HG03571 (cell line): ENCODE data around the gene DRGX.

ENCODE experiments used
- ATAC-seq: cut with Tn5 transposase; IDR thresholded peaks from one replicate; pipeline ENCODE4 v1.9.1; 2021; ENCODE audit not compliant: unreplicated experiment

The DRGX gene

GRCh38 chr10:49363309-49364031 lies 32.4 kb downstream of the DRGX start:
- ATAC-seq: no peak

DNA sequence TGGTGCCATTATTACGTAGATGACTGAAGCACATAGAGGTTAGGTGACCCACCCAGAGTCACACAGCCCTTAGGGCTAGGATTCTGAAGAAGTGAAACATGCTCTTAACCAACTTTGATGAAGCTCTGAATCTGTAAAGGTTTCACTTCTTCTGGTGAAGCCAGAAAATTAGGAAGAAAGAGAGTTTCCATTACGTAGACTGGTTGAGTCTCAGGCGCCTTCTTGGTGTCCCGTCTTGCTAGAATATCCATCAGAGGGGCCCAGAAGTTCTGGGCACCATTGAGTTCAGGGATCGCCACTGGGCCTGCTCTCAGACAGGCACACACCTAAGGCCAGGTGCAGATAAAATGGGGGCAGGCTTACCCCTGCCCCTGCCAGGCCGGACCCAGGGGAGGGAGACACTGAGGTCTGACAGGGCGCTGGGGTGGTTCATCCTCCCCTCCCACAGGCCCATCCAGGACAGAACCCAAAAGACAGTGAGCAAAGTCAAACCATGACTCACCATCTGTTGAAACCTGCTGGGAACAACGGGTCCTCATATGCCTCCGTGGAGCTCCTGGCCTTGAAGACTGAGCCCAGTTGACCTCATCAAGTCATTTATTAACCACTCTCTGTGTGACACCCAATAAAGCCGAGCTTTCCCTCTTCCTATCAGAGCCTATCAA lies 33.2 kb downstream of the DRGX start:
- peak; percentile 82 for ATAC-seq

DNA sequence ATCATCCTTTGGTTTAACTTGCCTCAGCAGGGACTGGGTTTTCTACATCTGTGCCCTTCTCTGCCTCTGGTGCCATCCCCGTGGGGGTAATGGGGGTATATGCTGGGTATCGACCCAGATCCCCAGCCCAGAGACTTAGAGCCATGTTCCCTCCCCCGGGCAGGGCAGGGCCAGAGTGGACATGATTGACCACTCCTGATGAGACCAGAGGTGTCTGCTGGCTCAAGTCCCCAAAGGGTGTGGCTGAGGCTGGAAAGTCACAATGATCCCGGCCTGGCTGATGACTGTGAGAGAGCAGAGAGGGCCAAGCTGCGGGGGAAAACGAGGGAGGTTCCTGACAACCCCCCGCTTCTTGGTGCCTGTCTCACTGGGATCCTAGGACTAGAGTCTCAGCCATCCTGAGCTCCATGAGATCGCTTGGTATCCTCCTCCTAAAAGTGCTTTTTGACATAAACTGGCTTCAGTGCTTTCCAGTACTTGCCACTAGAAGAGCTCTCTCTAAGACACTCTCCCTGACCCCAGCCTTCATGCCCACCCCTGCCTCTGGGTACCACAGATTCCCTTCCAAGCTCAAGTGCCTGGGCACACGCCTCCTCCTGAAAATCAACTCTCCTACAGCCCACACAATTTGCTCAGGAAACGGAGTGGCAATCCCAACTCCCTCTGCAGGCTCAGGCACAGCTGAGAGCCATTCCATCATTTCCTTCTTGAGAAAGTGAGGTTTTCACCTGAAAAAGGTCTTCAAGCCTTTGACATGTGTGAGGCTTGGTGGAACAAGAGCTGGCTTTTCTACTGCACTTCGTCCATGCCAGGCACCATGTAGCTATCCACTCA lies 33.9 kb downstream of the DRGX start:
- no peak for ATAC-seq

DNA sequence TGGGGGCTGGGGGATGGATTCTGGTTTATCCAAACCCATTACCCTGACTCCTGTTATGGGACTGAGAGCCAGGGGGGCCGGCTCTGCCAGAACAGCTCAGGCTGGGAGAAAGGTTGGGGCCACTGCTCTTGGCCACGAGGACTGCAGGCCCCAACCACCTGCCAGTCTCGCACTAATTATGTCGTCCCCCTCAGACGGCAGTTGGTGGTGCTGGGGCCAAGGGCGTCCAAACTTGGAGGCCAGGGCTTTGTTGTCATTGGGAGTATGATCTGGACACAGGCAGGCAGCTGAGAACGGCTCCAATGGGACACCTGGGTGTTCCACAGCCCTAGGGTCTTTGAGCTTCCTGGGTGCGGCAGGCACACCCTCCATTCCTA lies 34.7 kb downstream of the DRGX start:
- ATAC-seq: no peak

DNA sequence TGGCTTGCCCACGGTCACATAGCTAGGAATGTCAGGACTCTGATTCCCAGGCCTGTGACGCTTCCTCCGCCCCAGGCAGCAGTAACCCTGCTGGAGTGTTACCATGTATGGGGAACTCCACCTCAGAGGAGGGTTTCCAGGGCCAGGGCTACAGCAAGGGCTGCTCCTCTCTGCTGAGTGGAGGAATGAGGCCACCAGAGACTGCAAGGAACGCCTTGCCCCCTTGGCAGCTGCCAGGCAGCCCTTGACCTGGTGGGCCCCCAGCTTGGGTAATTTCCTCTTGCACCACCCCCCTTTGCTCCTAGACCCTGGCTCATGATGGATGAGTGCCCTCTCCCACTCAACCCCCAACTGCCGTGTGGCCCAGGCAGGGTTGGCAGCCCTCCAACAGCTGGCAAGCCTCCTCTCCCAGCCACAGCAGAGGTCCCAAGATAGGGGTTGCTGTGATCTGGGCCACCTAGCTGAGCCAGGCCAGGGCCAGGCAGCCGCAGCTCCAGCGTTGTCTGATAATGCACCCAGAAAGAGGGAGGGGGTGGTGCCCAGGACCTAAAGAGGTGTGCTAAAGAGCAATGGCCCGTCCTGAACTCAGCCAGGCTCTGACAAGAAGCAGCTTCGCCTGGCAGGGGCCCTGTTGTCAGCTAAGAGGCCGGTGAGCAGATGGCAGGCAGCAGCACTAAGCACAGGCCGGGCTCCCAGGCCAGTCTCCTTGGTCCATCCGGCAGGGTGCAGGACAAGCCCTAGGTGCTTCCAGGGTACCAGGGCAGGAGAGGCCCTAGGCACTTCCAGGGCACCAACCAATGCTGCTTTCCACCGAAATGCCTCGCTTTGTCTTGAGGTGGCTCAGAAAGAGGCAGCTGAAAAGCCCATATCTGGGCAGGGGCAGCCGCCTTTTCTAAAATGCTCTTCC lies 35.4 kb downstream of the DRGX start:
- no peak for ATAC-seq

DNA sequence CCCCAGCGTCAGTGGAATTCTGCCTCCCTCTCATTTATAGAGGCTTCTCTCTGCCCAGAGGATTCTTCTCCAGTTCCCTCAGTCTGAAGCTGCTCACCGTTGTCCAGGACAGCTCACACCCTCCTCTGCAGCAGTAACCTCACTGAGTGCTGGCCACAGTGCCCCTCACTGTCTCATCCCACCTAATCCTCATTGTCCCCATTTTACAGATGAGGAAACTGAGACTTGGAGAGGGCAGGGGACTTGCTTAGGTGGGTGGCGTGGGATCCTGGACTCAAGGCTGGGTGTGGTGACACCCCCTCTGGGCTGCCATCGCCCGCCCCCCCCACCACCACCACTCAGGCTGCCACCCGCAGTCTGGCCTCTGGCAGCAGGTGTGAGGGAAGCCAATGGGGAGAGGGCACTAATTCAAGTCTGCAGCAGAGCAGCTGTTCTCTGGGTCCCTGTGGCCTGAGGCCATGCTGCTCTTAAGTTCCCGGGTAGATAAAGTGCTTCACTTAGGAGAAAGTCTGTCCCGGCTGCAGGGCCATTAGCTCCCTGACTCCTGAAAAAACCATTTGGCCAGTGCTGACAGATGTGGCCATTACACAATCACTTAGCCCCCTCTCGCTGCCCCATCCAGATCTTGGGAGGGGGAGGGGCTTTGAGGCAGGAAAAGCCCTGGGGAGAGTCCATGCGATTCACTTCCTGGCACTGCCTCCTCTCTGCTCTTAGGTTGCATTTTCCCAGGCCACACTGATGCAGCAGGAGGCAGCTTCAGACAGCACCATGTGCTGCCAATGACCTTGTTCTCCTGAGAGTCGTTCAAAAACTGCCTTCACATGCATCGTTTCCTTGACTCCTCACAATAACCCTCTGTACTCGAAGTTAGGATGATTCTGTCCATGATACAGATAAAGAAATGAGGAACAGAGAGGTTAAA lies 36.3 kb downstream of the DRGX start:
- ATAC-seq: no peak

DNA sequence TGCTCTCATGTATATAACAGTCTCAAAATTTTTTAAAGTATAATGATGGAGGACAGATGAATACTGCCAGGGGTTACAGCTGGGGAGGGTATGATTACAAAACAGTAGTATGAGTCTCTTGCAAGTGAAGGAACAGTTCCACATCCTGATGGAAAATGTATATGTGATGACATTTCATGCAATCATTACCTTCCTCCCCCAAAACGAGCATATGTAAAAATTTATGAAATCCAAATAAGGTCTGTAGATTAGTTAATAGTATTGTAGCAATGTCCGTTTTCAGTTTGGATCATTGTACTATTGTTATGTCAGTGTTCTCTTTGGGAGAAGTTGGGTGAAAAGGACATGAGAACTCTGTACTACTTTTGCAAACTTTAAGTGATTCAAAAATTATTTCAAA lies 38.0 kb downstream of the DRGX start:
- no peak for ATAC-seq

DNA sequence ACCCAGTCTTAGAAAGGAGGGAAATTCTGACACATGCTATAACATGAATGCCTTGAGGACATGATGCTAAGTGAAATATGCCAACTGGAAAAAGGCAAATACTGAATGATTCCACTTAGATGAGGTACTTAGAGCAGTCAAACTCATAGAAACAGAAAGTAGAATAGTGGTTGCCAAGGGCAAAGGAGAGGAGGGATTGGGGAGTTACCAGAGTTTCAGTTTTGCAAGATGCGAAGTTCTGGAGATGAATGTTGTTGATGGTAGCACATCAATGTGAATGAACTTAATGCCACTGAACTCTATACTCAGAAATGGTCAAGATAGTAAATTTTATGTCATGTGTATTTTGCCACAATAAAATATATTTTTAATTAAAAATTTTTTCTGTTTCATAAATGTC lies 38.9 kb downstream of the DRGX start:
- ATAC-seq: no peak

GRCh38 chr10:49356181-49356580 lies 39.7 kb downstream of the DRGX start:
- no peak for ATAC-seq

- ATAC-seq: no peak
These were observed 40.7 kb downstream of the DRGX start for GRCh38 chr10:49355221-49355620.

DNA sequence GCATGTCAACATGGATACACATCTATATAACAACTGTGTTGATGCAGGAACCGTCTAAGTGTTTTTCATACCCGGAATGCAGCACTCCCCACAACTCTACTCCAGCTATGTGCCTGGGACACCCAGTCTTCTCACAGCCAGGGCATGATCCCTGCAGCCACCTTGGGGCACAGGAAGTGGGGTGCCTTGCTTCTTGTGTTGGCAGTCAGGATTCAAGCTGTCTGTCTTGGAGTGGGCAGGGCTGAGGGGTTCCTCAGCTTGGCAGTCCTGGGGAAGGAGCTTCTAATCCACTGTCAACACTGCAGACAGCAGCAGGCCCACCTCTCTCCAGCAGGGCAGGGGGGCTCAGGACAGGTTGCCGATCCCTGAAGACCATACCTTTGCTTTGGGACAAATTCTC lies 41.3 kb downstream of the DRGX start:
- ATAC-seq: no peak

- no peak for ATAC-seq
These were observed 41.9 kb downstream of the DRGX start for GRCh38 chr10:49353895-49354566.

- ATAC-seq: no peak
These were observed 42.6 kb downstream of the DRGX start for GRCh38 chr10:49353026-49353894.

GRCh38 chr10:49352323-49352722 lies 43.6 kb downstream of the DRGX start:
- no peak for ATAC-seq

- ATAC-seq: no peak
These were observed 44.2 kb downstream of the DRGX start for GRCh38 chr10:49351669-49352068.

GRCh38 chr10:49350846-49351532 lies 44.9 kb downstream of the DRGX start:
- no peak for ATAC-seq

GRCh38 chr10:49350138-49350537 lies 45.8 kb downstream of the DRGX start:
- ATAC-seq: no peak

GRCh38 chr10:49349390-49349789 lies 46.5 kb downstream of the DRGX start:
- ATAC-seq: no peak
